ENCODE results near the gene EPAS1.
A peak's percentile ranks its signal among the peaks of the same experiment; 100 is the strongest.

Gene EPAS1

GRCh38 chr2:46306988-46307655 lies 9.9 kb downstream of the EPAS1 start:
- no peak for DNase-seq (ENCODE audit: low read depth, low spot score)
- no peak for TF ChIP-seq CTCF (IDR thresholded peaks at IDR 0.05; ENCODE audit: low read depth, low read length)
- in situ Hi-C loops (cut with HindIII; ENCODE audit: low sequenced_read_pairs), result no loop called here
- H3K4me3 ChIP-seq (ENCODE audit: low read depth, low read length), result no peak overlapping the region

GRCh38 chr2:46308081-46308480 lies 10.9 kb downstream of the EPAS1 start:
- no peak for TF ChIP-seq CTCF (IDR thresholded peaks at IDR 0.05; ENCODE audit: low read depth, low read length)
- H3K4me3 ChIP-seq (ENCODE audit: low read depth, low read length), result no peak overlapping the region
- DNase-seq (ENCODE audit: low read depth, low spot score), result no peak
- in situ Hi-C loops (cut with HindIII; ENCODE audit: low sequenced_read_pairs), result no loop called here

- in situ Hi-C loops (cut with HindIII; ENCODE audit: low sequenced_read_pairs), result no loop called here
- no peak overlapping the region for H3K4me3 ChIP-seq (ENCODE audit: low read depth, low read length)
- TF ChIP-seq CTCF (IDR thresholded peaks at IDR 0.05; ENCODE audit: low read depth, low read length), result no peak
- no peak for DNase-seq (ENCODE audit: low read depth, low spot score)
Measured at GRCh38 chr2:46308629-46309028, 11.4 kb downstream of the EPAS1 start.

GRCh38 chr2:46309052-46309953 lies 12.1 kb downstream of the EPAS1 start:
- no peak for DNase-seq (ENCODE audit: low read depth, low spot score)
- H3K4me3 ChIP-seq (ENCODE audit: low read depth, low read length), result no peak overlapping the region
- no peak for TF ChIP-seq CTCF (IDR thresholded peaks at IDR 0.05; ENCODE audit: low read depth, low read length)
- in situ Hi-C loops (cut with HindIII; ENCODE audit: low sequenced_read_pairs), result no loop called here

- H3K4me3 ChIP-seq (ENCODE audit: low read depth, low read length), result no peak overlapping the region
- DNase-seq (ENCODE audit: low read depth, low spot score), result no peak
- TF ChIP-seq CTCF (IDR thresholded peaks at IDR 0.05; ENCODE audit: low read depth, low read length), result no peak
- in situ Hi-C loops (cut with HindIII; ENCODE audit: low sequenced_read_pairs), result no loop called here
Measured at GRCh38 chr2:46310446-46310845, 13.2 kb downstream of the EPAS1 start.

GRCh38 chr2:46311651-46312223 lies 14.5 kb downstream of the EPAS1 start:
- no peak overlapping the region for H3K4me3 ChIP-seq (ENCODE audit: low read depth, low read length)
- no peak for TF ChIP-seq CTCF (IDR thresholded peaks at IDR 0.05; ENCODE audit: low read depth, low read length)
- in situ Hi-C loops (cut with HindIII; ENCODE audit: low sequenced_read_pairs), result no loop called here
- DNase-seq (ENCODE audit: low read depth, low spot score), result peak; percentile 69
